SH-SY5Y (cell line): Measurements from ENCODE around the gene TSSK6.

Source experiments
- GATA2 ChIP-seq: IDR thresholded peaks from 2 replicates; pipeline ENCODE4 v1.6.1; 2011; ENCODE audit warnings: mild to moderate bottlenecking, low read depth, low read length
- GATA3 ChIP-seq: IDR thresholded peaks from 2 replicates; pipeline ENCODE4 v1.6.1; 2011; ENCODE audit warnings: low read depth, mild to moderate bottlenecking, low read length, moderate library complexity

DNA sequence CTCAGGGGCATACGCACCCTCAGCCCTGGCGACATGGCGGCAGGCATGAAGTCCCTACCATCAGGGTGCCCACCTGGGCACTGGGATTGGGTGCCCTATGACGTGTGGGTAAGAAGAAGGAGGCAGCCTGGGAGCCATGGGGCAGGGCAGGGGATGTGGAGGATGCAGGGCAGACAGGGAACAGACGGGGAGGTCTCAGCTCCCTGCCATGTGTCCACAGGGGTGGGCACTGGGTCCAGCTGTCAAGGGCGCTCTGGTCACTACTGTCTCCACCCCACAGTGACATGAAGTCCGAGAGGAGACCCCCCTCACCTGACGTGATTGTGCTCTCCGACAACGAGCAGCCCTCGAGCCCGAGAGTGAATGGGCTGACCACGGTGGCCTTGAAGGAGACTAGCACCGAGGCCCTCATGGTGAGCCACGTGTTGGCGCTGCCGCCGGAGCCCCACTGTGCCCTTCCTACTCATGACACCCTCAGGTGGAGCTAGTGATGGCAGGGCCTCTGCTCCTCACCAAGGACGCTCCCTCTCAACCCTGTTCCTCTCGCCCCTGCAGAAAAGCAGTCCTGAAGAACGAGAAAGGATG is 23.2 kb downstream of the TSSK6 start:
- TF ChIP-seq GATA2 = no peak
- TF ChIP-seq GATA3 = no peak
